ENCODE results near the gene MYOM1.
"Not testable (repeated sequence)": the region's sequence is repeated elsewhere in the genome, so short reads cannot be mapped to it uniquely, and the experiment has no call there.

MYOM1 gene

GRCh38 chr18:3029215-3029952 is 190.4 kb downstream of the MYOM1 start:
- DNase-seq (ENCODE audit: insufficient read length, low spot score) = no peak
- no peak for TF ChIP-seq POLR2A (IDR thresholded peaks at IDR 0.05; ENCODE audit: low read depth, low read length)
- no peak for FAIRE-seq

- not testable (repeated sequence) for DNase-seq (ENCODE audit: insufficient read length, low spot score); FAIRE-seq
Measured at GRCh38 chr18:3028115-3028514, 191.7 kb downstream of the MYOM1 start.

- no peak for TF ChIP-seq POLR2A (IDR thresholded peaks at IDR 0.05; ENCODE audit: low read depth, low read length)
- FAIRE-seq (no peak), DNase-seq (ENCODE audit: insufficient read length, low spot score) (no peak)
Measured at GRCh38 chr18:3027370-3027891, 192.3 kb downstream of the MYOM1 start.

GRCh38 chr18:3025544-3025943 is 194.2 kb downstream of the MYOM1 start:
- no peak for TF ChIP-seq POLR2A (IDR thresholded peaks at IDR 0.05; ENCODE audit: low read depth, low read length)
- no peak for FAIRE-seq
- no peak for DNase-seq (ENCODE audit: insufficient read length, low spot score)

GRCh38 chr18:3023603-3024002 is 196.2 kb downstream of the MYOM1 start:
- not testable (repeated sequence) for FAIRE-seq; DNase-seq (ENCODE audit: insufficient read length, low spot score)

Measured in H54 (cell line).